ENCODE measurements around the gene FRZB.

GRCh38 chr2:182898718-182899117 is 32.3 kb upstream of the FRZB start:
- no peak for TF ChIP-seq GATA2 (IDR thresholded peaks at IDR 0.05; ENCODE audit: low read depth, low read length)
- TF ChIP-seq GATA3 (IDR thresholded peaks at IDR 0.05; ENCODE audit: low read depth, low read length): no peak
